Activated CD4-positive, alpha-beta T cell treated with anti-CD3 and anti-CD28 coated beads, Interleukin-2, amount 10 ng/mL, durations not matched to agents 7 days and 5 days (primary cell): ENCODE data around the gene DCUN1D3. TPM values are rescaled to one million over a fixed set of nuclear protein-coding genes. Genes with fewer than 3 reads are reported as not detected.

Experiments used
- CTCF ChIA-PET: fragments of 350-600 bp; sonication (Branson Sonifier 250); formaldehyde crosslinking; loops from one replicate; lab custom pipeline; 2021; ENCODE audit warnings: antibody characterized with exemption; lab: Charles Lee
- POLR2A ChIA-PET: fragments of 350-600 bp; sonication (Branson Sonifier 250); formaldehyde crosslinking; loops from one replicate; lab custom pipeline; 2021; ENCODE audit warnings: antibody characterized with exemption; lab: Charles Lee
- DNase-seq: peaks from one replicate; pipeline ENCODE4 v3.0.0-alpha.2; 2020
- H3K27ac Mint-ChIP-seq: one replicate; pipeline ENCODE4 v1.8.0; 2021; ENCODE audit warnings: mild to moderate bottlenecking, moderate library complexity, mixed read lengths
- H3K27me3 Mint-ChIP-seq: one replicate; pipeline ENCODE4 v1.8.0; 2021; ENCODE audit warnings: mixed read lengths
- H3K36me3 Mint-ChIP-seq: one replicate; pipeline ENCODE4 v1.8.0; 2021; ENCODE audit warnings: low read depth, mixed read lengths
- H3K4me1 Mint-ChIP-seq: one replicate; pipeline ENCODE4 v1.8.0; 2021; ENCODE audit warnings: mixed read lengths
- H3K4me3 Mint-ChIP-seq: one replicate; pipeline ENCODE4 v1.8.0; 2021; ENCODE audit warnings: mild to moderate bottlenecking, moderate library complexity, mixed read lengths
- H3K9me3 Mint-ChIP-seq: one replicate; pipeline ENCODE4 v1.8.0; 2021; ENCODE audit warnings: mixed read lengths
- total RNA-seq, 2 experiments: library from RNA; stranded (reverse); gene quantifications; one replicate each; pipeline ENCODE4 v1.2.3, GENCODE V29; 2021

DCUN1D3 gene
- total RNA-seq, 2 experiments from 2014 or later: 9.9 to 10.8 TPM

- peaks cover 2% of the 10 kb centered on the region for H3K27me3 Mint-ChIP-seq
- no peaks in the 10 kb centered on the region for H3K9me3 Mint-ChIP-seq
- H3K36me3 Mint-ChIP-seq: peaks cover 15% of the 10 kb centered on the region
- ChIA-PET POLR2A (interaction anchor here (0.6 to 1.0 kb wide), 3 partner anchors 9 to 60 kb away, joined by 3 to 4 read pairs (median 3); partner anchors contain the start of genes DCUN1D3 and LYRM1), CTCF (interaction anchor here (0.8 to 1.3 kb wide), 3 partner anchors 9 to 33 kb away, joined by 3 to 4 read pairs (median 3); partner anchors contain the start of genes DCUN1D3 and LYRM1)
- DNase-seq: no peak
- no peak overlapping the region for H3K4me3 Mint-ChIP-seq
- H3K27ac Mint-ChIP-seq: peak overlapping the region; percentile 21
- peaks cover 42% of the 10 kb centered on the region for H3K4me1 Mint-ChIP-seq
Observed at GRCh38 chr16:20911361-20911760, 11.2 kb upstream of the DCUN1D3 start.

GRCh38 chr16:20910781-20911321 lies 10.7 kb upstream of the DCUN1D3 start:
- ChIA-PET POLR2A (interaction anchor here (0.6 to 1.0 kb wide), 3 partner anchors 9 to 60 kb away, joined by 3 to 4 read pairs (median 3); partner anchors contain the start of genes DCUN1D3 and LYRM1), CTCF (interaction anchor here (0.8 to 1.3 kb wide), 3 partner anchors 8 to 34 kb away, joined by 3 to 4 read pairs (median 3); partner anchors contain the start of genes DCUN1D3 and LYRM1)
- Mint-ChIP-seq H3K27me3 (peaks cover 2% of the 10 kb centered on the region), H3K4me3 (no peak overlapping the region), H3K27ac (peak overlapping the region; percentile 22), H3K4me1 (peaks cover 47% of the 10 kb centered on the region), H3K9me3 (peaks cover 2% of the 10 kb centered on the region), H3K36me3 (peaks cover 14% of the 10 kb centered on the region)
- DNase-seq: no peak

- CTCF ChIA-PET: interaction anchor here (1.0 to 1.5 kb wide), 3 partner anchors 10 to 28 kb away, joined by 3 to 5 read pairs (median 3); no protein-coding TSS in a partner anchor
- DNase-seq: no peak
- Mint-ChIP-seq H3K4me1 (peaks cover 73% of the 10 kb centered on the region), H3K27ac (no peak overlapping the region), H3K4me3 (no peak overlapping the region), H3K27me3 (peaks cover 2% of the 10 kb centered on the region), H3K9me3 (peaks cover 2% of the 10 kb centered on the region), H3K36me3 (peaks cover 29% of the 10 kb centered on the region)
- POLR2A ChIA-PET: no interaction called here
Observed at GRCh38 chr16:20906341-20907255, 6.4 kb upstream of the DCUN1D3 start.

GRCh38 chr16:20905576-20905975 lies 5.4 kb upstream of the DCUN1D3 start:
- ChIA-PET CTCF (no interaction called here), POLR2A (no interaction called here)
- peaks cover 69% of the 10 kb centered on the region for H3K4me1 Mint-ChIP-seq

GRCh38 chr16:20904507-20905081 lies 4.4 kb upstream of the DCUN1D3 start:
- H3K27me3 Mint-ChIP-seq: peaks cover 2% of the 10 kb centered on the region
- H3K9me3 Mint-ChIP-seq: peaks cover 2% of the 10 kb centered on the region
- peak; percentile 51 for DNase-seq
- H3K4me1 Mint-ChIP-seq: peaks cover 60% of the 10 kb centered on the region
- H3K36me3 Mint-ChIP-seq: peaks cover 34% of the 10 kb centered on the region
- ChIA-PET CTCF (interaction anchor here (1.4 kb wide), 1 partner anchor 15 kb away, joined by 4 read pairs; no protein-coding TSS in a partner anchor), POLR2A (no interaction called here)
- H3K27ac Mint-ChIP-seq: peak overlapping the region; percentile 76
- peak overlapping the region; percentile 23 for H3K4me3 Mint-ChIP-seq

More at GRCh38 chr16:20905576-20905975, 5.4 kb upstream of the DCUN1D3 start:
- peaks cover 2% of the 10 kb centered on the region for H3K9me3 Mint-ChIP-seq
- peaks cover 2% of the 10 kb centered on the region for H3K27me3 Mint-ChIP-seq
- no peak overlapping the region for H3K27ac Mint-ChIP-seq
- no peak overlapping the region for H3K4me3 Mint-ChIP-seq
- DNase-seq: no peak
- H3K36me3 Mint-ChIP-seq: peaks cover 34% of the 10 kb centered on the region

GRCh38 chr16:20903899-20904506 lies 3.8 kb upstream of the DCUN1D3 start:
- Mint-ChIP-seq H3K27ac (peak overlapping the region; percentile 76), H3K27me3 (peaks cover 2% of the 10 kb centered on the region), H3K4me3 (peak overlapping the region; percentile 23), H3K36me3 (peaks cover 35% of the 10 kb centered on the region), H3K4me1 (peaks cover 63% of the 10 kb centered on the region), H3K9me3 (peaks cover 2% of the 10 kb centered on the region)
- POLR2A ChIA-PET: no interaction called here
- DNase-seq: no peak
- CTCF ChIA-PET: interaction anchor here (1.0 to 1.5 kb wide), 5 partner anchors 11 to 29 kb away, joined by 3 to 4 read pairs (median 3); no protein-coding TSS in a partner anchor

- ChIA-PET CTCF (interaction anchor here (0.7 to 1.5 kb wide), 8 partner anchors 8 to 108 kb away, joined by 3 to 4 read pairs (median 3); no protein-coding TSS in a partner anchor), POLR2A (interaction anchor here (0.6 kb wide), 1 partner anchor 40 kb away, joined by 5 read pairs; no protein-coding TSS in a partner anchor)
- DNase-seq: no peak
- Mint-ChIP-seq H3K27ac (no peak overlapping the region), H3K9me3 (peaks cover 2% of the 10 kb centered on the region), H3K27me3 (no peaks in the 10 kb centered on the region), H3K4me1 (peaks cover 66% of the 10 kb centered on the region), H3K4me3 (no peak overlapping the region), H3K36me3 (peaks cover 34% of the 10 kb centered on the region)
Observed at GRCh38 chr16:20903116-20903898, 3.1 kb upstream of the DCUN1D3 start.

GRCh38 chr16:20902426-20902825 lies 2.3 kb upstream of the DCUN1D3 start:
- Mint-ChIP-seq H3K4me1 (peaks cover 70% of the 10 kb centered on the region), H3K9me3 (peaks cover 2% of the 10 kb centered on the region), H3K27ac (no peak overlapping the region), H3K27me3 (no peaks in the 10 kb centered on the region), H3K36me3 (peaks cover 33% of the 10 kb centered on the region), H3K4me3 (peak overlapping the region; percentile 49)
- POLR2A ChIA-PET: interaction anchor here (0.6 kb wide), 1 partner anchor 41 kb away, joined by 5 read pairs; no protein-coding TSS in a partner anchor
- CTCF ChIA-PET: interaction anchor here (0.7 to 1.5 kb wide), 4 partner anchors 9 to 42 kb away, joined by 3 to 4 read pairs (median 3); no protein-coding TSS in a partner anchor
- no peak for DNase-seq

GRCh38 chr16:20901436-20902112 lies 1.4 kb upstream of the DCUN1D3 start:
- peaks cover 2% of the 10 kb centered on the region for H3K9me3 Mint-ChIP-seq
- DNase-seq: peak; percentile 15
- peak overlapping the region; percentile 89 for H3K4me3 Mint-ChIP-seq
- ChIA-PET CTCF (no interaction called here), POLR2A (interaction anchor here (0.6 kb wide), 1 partner anchor 8 kb away, joined by 3 read pairs; no protein-coding TSS in a partner anchor)
- no peaks in the 10 kb centered on the region for H3K27me3 Mint-ChIP-seq
- H3K4me1 Mint-ChIP-seq: peaks cover 79% of the 10 kb centered on the region
- H3K36me3 Mint-ChIP-seq: peaks cover 39% of the 10 kb centered on the region
- peak overlapping the region; percentile 99 for H3K27ac Mint-ChIP-seq

- POLR2A ChIA-PET: interaction anchor here (0.6 to 1.2 kb wide), 2 partner anchors 9 to 10 kb away, joined by 3 read pairs; no protein-coding TSS in a partner anchor
- CTCF ChIA-PET: no interaction called here
- Mint-ChIP-seq H3K27ac (peak overlapping the region; percentile 99), H3K36me3 (peaks cover 37% of the 10 kb centered on the region), H3K9me3 (peaks cover 2% of the 10 kb centered on the region), H3K4me3 (peak overlapping the region; percentile 89), H3K27me3 (no peaks in the 10 kb centered on the region), H3K4me1 (peaks cover 75% of the 10 kb centered on the region)
- DNase-seq: no peak
Observed at GRCh38 chr16:20901068-20901435, 894 bp upstream of the DCUN1D3 start.
